Nucleus accumbens (tissue), 56 donors: ENCODE measurements around the gene PACS1.
A peak's percentile ranks its signal among the peaks of the same experiment; 100 is the strongest.

ENCODE experiments used
- DNase-seq, 56 donors: peaks; one replicate each; lab custom pipeline; 2025; lab: John Stamatoyannopoulos, UW

The PACS1 gene

GRCh38 chr11:66048547-66049323 lies 21.3 kb upstream of the PACS1 start, which contains the start of gene GAL3ST3:
GAL3ST3 (minus strand) TSS chr11:66049161; CDS start chr11:66045415, 3,746 bp downstream.
- peak in 10 of 56 donors; percentile 8 to 63 (median 28) for DNase-seq

DNA sequence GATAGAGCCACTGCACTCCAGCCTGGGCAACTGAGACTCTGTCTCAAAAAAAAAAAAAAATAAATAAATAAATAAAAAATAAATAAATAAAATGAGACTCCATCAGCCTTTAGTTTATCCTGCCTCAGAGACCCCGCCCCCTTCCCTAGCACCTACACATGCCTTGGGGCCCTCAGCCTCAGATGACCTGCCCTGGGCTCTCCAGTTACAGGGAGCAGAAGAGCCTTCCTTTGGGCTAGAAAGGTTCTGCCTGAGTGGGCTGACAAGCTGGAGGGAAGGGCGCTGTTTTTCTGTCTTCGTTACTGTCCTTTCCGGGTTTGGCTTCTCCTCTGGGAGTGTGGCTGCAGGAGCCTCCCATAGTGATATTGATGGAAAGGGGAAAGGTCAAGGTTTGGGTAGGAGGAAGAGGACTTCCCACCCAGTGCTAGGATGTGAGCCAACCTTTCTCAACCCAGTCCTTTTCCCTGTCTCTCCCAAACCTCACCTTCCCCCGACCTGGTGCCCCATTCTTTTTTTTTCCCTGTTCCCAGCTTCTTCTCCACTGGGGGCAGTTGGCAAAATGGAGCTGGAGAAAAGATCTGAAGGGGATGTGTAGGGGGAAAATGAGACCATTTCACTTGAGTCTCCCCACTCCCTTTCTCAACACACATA lies 19.4 kb upstream of the PACS1 start:
- no peak for DNase-seq

GRCh38 chr11:66051371-66051765 lies 18.7 kb upstream of the PACS1 start:
- peak in 1 of 56 donors; percentile 43 for DNase-seq

DNA sequence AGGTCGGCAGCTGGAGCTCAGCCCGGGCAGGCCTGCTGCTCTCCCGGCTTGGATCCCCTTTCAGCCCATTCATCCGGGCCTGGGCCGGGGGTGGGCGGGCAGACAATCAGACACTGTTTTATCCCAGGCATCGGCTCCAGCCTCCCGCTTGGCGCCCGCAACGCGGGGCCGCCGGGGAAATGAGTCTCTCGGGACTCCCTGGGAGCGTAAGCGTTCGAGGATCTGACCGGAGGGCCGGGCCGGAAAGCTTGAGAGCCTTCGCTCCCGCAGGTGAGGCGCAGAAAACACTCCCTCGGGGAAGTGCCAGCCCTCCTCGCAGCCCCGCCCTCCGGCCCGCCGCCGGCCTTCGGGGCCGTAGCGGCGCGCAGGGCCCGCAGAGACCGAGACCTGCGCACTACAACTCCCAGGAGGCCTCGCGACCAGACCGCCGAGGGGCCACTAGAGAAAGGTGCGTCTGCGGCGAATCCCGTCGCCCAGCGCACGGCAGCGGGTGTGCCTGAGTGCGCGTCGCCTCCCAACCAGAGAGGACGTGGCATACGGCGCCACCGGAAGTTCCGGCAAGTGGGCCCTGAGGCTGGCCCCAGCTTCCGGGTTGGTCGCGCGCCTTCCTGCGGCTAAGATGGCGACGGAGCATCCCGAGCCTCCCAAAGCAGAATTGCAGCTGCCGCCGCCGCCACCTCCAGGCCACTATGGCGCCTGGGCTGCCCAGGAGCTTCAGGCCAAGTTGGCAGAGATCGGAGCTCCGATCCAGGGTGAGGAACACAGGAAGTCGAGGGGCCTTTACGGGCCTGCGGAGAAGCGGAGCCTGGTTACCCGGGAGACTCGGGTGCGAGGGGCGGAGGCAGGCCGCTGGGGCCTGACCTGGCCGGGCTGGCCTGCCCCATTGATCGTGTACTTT lies 18.1 kb upstream of the PACS1 start, which contains the start of gene SF3B2:
Gene SF3B2, plus strand, starts transcription at position 599 of the 898 bp plus-strand sequence. Its CDS starts 21 bp downstream, at position 620.
- DNase-seq: peak; percentile 81 to 99 (median 97)

GRCh38 chr11:66052664-66052982 lies 17.4 kb upstream of the PACS1 start:
- no peak for DNase-seq

- DNase-seq: no peak
Observed at GRCh38 chr11:66055021-66055420, 15.1 kb upstream of the PACS1 start.

GRCh38 chr11:66056501-66056900 lies 13.6 kb upstream of the PACS1 start:
- DNase-seq: no peak

DNA sequence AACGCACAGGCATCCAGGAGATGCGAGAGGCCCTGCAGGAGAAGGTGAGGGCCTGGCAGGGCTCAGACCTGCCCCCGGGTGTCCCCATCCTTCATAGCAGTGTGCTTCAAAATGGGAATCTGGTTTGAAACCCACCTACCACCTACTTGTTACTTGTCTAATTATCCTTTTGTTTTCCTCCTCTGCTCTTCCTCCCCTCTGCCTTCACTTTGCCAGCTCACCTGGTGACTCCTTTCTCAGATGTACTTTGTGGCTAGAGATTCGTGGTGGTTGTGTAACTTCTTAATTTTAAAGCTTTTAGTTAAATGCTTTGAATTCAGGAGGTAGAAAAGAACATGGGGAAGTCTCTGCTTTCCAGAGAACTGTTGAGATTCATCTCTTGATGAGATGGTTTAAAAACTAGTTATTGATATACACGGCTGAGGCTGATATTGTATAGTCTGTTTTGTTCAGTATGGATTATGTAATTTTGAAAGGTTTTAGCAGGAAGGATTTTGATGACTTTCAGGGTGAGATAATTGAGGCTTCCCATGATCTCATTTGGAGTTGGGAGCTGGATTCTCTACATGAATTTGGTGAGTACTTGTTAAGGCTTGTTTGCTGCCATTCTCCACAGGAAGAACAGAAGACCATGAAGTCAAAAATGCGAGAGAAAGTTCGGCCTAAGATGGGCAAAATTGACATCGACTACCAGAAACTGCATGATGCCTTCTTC lies 9.9 kb upstream of the PACS1 start:
- DNase-seq: peak in 2 of 56 donors; percentile 9 to 41

DNA sequence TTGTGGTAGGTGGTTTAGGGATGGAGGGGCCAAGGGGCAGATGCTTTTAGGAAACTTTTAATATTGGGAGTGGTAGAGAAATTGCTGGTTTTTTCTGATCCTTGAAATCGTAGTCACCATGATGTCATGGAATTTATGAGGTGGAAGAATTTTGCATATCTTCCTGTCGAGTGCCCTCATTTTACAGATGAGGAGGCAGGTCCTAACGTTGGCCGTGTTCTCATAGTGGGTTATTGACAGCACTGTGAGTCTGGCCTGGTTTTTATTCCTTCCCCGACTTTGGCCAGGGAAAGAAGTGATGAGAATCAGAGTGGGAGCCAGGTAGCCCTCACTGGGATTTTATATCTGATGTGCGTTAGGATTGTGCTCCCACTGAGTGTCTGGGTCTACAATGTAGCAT lies 8.8 kb upstream of the PACS1 start:
- no peak for DNase-seq

DNA sequence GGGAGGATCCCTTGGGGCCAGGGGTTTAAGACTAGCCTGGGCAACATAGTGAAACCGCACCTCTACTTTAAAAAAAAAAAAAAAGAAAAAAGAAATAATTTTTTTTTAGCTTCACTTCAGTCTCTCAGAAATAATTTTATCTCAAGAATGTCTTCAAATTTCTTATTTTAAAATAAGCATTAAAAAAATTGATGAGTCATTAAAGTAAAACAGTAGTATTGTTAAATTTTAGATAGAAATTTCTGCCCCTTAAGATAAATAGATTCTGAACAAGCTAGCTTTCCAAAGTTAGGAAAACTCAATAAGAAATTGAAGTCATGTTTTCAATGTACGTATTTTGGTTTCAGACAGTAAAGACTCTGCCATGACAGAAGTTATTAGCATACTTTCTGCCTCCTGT lies 7.7 kb upstream of the PACS1 start:
- DNase-seq: no peak

- DNase-seq: no peak
Observed at GRCh38 chr11:66063900-66064299, 6.2 kb upstream of the PACS1 start.

- no peak for DNase-seq
Observed at GRCh38 chr11:66064571-66064970, 5.5 kb upstream of the PACS1 start.

DNA sequence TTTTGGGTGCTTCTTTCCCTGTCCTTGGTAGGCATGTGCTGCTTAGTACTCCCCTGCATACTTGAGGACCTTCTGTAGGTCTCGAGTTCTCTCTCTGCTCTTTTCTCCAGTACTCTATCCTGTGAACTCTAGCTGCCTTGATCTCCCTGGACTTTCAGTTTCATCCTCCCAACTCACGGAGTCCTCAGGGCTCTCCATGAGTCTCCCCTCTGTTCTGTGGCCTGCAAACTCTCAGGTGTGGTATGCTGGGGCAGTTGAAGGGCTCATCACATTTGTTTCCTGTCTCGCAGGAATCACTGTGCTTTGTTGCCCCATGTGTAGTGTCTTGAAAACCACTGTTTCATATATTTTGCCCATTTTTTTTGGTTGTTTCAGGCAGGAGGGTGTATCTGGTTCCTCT lies 3.3 kb upstream of the PACS1 start:
- no peak for DNase-seq

- DNase-seq: no peak
Observed at GRCh38 chr11:66067640-66068039, 2.4 kb upstream of the PACS1 start.

DNA sequence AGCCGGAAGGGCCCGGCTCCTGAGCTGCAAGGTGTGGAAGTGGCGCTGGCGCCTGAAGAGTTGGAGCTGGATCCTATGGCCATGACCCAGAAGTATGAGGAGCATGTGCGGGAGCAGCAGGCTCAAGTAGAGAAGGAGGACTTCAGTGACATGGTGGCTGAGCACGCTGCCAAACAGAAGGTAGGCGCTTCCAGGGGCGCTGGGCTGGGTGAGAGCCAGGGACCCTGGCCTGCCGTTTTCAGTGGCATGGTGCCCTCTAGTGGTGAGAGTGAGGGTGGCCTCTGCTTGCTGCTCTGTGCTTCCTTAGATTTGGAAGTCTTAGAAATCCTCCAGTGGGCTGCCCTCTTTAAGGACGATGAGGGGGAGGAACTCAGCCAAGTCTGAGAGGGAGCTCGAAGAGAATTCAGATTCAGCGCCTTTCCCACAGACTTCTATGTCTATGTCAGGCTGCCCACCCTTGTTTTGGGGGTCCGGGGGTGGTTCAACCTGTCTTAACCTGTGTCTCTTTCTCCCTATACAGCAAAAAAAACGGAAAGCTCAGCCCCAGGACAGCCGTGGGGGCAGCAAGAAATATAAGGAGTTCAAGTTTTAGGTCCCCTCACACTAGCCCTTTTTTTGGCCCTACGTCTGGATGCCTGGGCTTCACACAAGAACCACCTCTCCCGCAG lies 1.8 kb upstream of the PACS1 start:
- DNase-seq: peak in 43 of 56 donors; percentile 12 to 80 (median 44)

- peak in 28 of 56 donors; percentile 20 to 65 (median 40) for DNase-seq
Observed at GRCh38 chr11:66068923-66069714, 953 bp upstream of the PACS1 start.

- DNase-seq: peak in 22 of 56 donors; percentile 10 to 57 (median 28)
Observed at GRCh38 chr11:66070604-66071380, 720 bp downstream of the PACS1 start.

- peak in 1 of 56 donors; percentile 20 for DNase-seq
Observed at GRCh38 chr11:66071381-66071801, 1.3 kb downstream of the PACS1 start.
